Measurements from ENCODE around the gene TBX2.
"Not testable (repeated sequence)": the region's sequence is repeated elsewhere in the genome, so short reads cannot be mapped to it uniquely, and the experiment has no call there.

Gene TBX2

DNA sequence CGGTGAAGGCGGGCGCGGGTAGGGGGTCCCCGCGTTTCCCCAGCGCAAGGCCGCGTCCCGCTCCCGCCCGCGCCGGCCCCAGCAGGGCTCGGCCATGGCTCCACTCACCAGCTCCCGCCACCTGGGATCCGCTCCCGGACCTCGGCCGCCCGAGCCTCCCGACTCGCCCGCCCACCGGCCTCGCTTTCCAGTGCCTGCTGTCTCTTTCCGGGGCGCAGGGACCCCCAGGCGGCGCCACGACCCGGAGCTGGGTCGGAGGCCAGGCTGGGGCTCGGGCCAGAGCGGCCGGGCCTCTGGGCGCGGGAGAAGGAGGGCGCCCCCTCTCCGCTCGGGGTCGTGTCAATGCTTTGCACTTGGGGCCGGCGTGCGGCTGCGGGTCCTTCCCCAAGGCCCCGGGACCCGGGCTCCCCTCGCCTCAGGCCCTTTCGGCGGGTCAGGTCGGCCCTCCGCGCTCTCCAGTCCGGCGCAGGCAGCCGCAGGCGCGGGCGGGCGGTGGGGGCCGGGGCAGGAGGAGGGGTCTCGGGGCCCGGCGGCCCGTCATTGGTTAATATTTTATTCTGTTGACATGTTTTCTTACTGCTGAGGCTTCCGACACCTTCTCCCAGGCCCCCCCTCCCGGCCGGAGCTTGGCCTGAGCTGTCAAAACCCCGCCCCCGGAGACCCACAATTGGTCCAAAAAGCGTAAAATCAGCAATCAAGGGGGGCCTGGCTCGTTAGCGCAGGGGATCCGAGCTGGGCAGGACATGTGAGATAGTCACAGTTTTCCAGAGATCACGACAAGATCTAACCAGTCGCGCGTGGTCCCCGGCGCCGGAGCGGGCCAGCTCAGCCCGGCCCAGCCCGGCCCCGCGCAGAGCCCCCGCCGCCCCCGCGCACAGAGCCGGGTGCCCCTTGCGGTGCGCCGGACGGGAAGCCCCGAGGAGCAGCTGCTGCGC lies at the start of gene TBX2:
Gene TBX2, plus strand, starts transcription at position 713 of the 935 bp plus-strand sequence. CDS start 334 bp downstream, outside the sequence.
- no peak for DNase-seq

DNA sequence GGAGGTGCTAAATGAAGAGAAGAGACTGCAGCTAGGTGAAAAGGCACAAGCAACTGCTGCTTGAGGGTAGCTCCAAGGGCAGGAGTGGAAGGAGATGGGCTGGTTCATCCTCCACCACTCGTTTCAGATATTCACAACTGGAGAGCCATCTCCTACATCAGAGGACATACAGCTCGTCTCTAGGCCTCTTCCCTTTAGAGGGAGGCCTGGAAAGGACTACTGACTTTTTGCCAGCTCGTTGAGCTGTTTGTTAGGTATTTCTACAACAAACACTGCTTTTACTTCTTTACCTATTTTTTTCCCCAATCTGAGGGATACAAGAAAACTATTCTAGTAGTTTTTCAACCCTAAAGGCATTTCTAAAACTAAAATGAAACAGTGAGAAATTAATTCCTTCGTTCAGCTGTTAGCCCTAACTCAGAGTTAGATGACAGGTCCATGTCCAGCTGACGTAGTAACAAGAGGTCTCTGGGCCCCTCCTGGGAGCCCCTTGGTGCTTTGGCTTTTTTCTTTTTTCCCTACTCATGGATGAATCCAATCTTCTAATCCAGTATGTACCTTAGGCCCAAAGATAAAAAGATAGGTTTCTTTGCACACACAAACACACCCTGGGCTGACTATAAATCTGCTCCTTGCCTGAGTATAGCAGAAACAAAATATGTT lies 47.8 kb upstream of the TBX2 start:
- DNase-seq = no peak

DNA sequence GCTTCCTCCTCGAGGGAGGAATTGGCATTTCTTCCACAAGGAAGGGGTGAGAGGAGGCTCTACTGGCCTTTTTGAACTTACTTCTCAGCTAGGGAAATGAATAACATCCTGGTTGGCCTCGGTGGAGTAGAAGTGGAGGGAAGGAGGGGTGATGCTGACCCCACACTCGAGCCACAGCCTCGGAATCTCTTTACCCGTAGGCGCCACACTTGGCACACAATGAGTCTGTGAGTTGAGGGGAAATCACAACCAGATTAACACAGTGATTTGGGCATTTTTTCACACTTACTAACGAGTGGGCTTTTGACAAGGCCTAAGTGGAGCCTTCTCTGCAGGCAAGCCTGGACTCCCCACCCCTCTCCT lies 47.3 kb upstream of the TBX2 start:
- DNase-seq = no peak

DNA sequence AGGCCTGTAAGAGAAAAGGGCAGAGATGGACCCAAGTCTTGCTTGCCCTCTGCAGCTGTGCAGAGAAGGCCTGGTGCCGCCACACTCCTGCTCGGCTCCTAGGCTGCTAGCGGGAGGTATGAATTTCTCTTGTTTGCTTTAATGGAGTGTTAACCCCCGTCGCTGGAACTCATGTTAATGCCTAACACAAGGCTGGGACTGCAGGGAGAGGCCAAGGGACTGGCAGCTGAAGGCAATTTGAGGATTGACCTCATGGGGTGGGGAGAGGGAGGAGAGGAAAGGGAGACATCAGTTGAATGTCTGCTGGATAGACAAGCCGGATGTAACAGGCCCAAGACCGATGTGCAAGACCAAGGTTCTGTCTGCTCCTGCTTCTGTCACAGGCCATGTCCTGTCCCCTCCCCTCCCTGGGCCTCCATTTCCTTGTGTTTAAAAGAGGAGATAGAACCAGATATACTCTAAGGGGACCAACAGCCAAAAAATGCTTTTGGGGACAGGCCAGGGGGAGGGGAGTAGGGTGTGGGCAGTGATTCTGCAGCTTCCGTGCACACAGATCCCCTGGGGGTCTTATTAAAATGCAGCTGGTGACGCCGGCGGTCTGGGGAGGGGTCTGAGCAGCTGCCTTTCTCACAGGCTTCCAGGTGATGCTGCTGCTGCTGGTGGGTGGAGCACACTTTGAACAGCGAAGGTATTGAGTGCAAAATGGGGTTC lies 46.7 kb upstream of the TBX2 start:
- DNase-seq = no peak

DNA sequence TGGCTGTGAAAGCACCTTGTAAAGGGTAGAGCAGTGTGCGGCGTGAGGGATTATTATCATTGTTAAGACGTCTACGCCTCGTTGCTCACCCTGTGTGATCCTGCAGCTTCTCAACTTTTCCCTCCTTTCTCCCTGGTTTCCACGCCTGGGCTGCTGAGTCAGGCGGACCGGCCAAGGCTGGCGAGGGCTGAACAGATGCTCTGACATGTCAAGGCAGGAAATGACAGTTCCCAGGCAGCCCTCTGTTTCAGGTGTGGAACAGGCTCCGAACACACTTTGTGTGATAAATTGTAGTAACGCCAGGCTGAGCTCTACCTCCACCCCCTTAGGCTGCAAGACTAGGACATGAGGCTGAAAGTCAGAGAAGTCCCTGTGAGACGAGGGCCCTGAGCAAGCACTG lies 46.0 kb upstream of the TBX2 start:
- DNase-seq = no peak

DNA sequence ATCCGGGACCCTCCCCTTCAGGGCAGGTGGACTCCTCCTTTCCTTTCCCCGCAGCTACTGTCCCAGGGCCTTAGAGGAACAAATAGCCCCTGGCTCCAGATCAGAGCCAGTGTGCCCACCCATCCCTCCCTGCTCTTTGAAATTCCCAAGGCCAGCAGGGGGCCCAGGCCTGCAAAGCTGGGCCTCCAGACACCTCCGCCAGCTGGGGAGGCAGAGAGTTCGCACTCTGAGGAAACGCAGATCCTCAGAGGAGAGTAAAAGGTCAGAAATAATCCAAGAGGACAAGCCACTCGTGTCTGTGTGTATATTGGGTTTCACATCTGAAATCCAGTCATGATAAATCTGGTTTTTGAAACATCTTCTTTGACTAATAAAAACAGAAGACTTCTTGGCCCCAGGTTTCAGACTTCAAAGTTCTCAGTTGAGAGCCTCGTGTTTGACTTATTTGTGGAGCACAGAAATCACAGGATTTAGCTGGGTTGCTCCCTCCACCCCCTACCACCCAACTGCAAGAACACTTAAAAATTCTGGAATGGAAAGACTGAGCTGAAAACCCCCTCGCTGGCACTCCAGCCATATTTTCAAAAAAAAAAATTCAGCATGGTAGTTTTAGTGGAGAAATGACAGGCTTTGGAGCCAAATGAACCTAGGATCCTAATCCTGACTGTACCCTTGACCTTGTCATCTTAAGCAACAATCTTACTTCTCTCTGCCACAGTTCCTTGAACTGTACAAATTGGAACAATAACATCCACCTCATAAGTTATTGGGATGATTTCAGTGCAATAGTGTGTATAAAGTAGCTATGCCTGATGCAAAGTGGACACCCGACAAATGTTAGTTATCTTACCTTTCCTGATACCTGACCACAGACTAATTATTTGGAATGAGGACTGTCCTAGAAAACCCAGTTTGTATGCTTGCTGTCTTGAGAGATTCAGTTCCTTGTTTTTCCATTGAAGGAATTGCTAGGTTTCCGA lies 44.5 kb upstream of the TBX2 start:
- DNase-seq = no peak

DNA sequence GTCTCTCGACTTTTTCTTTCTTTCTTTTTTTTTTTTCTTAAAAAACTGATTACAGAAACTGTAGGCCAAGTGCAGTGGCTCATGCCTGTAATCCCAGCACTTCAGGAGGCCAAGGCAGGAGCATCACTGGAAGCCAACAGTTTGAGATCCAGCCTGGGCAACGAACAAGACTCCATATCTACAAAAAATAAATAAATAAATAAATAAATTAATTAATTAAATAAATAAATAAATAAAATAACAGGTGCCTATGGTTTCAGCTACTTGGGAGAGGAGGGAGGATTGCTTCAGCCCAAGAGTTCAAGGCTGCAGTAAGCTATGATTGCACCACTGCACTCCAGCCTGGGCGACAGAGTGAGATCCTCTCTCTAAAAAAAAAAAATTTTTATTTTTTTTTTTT lies 42.6 kb upstream of the TBX2 start:
- DNase-seq = not testable (repeated sequence)

DNA sequence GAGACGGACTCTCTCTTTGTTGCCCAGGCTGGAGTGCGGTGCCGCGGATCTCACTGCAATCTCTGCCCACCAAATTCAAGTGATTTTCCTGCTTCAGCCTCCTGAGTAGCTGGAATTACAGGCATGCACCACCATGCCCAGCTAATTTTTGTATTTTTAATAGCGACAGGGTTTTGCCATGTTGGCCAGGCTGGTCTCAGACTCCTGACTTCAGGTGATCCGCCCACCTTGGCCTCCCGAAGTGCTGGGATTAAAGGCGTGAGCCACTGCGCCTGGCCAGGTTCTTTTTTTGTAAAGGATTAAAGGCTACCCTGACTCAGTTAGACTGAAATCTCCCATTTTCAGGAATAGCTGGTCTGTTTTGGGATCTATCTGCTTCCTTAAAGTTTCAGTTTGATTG lies 40.1 kb upstream of the TBX2 start:
- DNase-seq = not testable (repeated sequence)

DNA sequence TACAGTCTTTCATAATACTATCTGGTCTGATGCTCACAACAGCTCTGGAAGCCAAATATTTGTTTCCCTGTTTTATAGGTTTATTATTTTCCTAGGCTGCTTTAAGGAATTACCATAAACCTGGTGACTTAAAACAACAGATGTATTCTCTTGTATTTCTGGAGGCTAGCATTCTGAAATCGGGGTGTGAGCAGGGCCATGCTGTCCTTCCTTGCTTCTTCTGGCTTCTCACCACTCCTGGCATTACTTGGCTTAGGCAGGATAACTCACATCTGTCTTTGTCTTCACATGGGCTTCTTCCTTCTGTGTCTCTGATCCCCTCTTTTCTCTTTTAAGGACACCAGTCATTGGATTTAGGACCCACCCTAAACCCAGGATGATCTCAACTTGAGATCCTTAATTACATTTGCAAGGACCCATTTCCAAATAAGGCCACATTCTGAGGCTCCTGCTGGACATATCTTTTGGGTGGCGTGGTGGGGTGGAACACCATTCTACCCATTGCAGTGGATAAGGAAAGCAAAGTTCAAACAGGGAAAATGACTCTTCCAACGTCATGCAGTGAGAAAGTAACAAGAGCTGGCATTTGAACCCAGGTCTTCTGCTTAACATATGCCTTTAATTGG lies 39.2 kb upstream of the TBX2 start:
- no peak for DNase-seq

DNA sequence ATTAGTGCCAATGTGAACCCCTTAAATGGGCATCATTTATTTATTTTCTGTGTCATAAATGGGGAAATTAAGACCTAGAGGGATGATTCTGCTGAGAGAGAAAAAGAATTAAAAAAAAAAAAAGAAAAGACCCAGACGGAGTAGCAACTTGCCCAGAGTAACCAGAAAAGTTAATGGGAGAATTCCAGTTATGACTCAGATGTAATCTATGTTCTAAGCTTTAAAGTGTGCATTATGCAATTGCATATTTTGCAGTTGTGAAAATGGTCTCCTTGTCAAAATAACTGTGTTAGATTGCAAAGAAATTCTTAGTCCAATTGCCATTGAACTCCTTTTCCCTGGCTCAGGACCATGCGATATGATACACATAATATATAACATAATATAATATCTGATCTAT lies 38.6 kb upstream of the TBX2 start:
- no peak for DNase-seq

DNA sequence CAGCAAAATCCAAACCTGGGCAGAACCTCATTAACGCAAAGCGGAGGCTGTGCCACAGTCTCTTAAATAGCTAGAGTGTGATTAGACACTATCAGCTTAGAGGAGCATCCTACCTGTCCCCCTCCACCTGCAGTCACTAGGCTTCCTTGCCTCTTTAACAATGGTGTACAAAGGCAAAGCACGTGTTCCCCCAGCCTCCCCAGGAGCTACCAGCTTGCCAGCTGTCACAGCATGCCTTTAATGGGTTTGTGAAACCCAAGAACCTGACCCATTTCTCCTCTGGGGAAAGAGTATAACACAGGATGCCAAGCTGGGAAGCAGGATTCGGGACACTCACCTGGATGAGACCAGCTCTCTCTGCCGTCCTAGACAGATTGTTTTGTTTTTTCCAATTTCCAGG lies 37.2 kb upstream of the TBX2 start:
- DNase-seq = no peak

DNA sequence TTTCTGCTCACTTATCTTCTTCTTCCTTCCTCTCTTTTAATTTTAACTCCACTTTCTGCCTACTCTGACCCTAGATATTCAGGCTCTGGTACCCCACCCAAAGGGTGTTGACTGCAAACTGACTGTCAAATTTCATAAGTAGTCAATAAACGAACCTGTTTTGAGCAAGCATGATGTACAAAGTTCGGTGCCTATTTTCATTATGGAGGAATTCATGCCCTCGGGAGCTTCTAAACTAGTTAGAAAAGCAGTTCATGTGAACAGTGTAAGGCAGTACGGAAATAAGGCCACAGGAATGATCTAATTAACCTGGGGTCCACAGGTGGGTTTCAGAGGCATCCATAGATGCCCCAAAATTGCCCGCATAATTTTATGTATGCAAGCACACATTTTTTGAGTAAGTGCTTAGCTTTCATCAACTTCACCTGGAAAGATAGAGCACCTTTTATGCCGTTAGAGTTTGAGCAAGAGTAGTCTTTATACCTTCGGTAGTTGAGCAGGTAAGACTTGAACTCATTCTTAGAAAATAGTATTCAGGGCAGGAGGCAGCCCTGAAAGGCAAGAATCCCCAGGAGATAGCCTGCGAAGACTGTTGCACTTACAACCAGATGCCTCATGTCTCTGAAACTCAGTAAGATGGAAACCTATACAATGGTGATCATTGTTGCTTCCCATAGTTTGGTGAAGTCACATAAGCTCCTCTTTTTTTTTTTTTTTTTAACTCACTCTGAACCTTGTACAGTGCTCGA lies 36.6 kb upstream of the TBX2 start:
- no peak for DNase-seq

DNA sequence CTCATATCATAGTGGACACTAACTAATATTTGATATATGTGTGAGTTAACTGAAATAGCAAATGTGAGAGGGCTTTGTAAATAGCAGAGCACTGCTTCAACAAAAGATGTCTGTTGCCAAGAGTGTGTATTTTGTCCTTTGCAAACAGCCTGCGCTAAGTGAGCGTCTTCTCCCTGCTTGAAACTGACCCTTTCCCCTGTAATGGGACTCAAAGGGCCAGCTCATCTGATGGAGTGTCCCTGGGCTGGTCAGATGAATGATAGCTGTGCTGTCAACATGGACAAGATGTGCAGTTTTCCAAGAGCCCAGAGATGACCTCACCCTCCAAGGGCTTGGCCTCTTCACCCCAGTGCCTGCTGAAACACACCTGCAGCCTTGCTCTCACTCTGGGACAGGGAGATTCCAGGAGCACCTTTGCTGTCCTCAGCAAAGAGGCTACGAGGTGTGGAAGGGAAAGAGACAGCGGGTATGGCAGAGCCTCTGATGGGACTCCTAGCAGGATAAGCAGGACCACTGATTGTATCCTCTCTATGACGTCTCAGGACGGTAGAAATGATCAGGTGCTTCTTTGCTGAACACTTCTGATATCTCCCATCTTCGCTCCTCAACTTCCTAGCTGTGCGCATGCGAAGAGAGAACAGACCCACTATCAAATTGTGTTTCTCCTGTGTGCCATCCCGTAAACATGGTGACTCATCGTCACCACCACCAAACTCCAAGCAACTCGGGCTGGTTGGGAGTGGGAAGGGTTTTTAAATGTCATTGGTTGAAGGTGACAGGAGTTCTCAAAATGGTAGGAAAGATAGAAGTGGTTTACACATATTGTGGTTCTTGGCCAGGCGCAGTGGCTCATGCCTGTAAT lies 35.8 kb upstream of the TBX2 start:
- DNase-seq = no peak

DNA sequence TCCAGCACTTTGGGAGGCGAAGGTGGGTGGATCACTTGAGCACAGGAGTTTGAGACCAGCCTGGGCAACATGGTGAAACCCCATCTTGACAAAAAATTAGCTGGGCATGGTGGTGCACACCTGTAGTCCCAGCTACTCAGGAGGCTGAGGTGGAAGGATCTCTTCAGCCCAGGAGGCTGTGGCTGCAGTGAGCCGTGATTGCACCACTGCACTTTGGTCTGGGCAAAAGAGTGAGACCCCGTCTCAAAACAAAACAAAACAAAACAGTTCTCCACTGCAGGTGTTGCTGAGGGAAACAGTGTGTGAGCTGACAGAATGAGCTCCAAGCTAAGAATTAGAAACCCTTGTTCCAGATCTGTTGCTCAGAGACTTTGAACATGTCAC lies 35.2 kb upstream of the TBX2 start:
- no peak for DNase-seq

DNA sequence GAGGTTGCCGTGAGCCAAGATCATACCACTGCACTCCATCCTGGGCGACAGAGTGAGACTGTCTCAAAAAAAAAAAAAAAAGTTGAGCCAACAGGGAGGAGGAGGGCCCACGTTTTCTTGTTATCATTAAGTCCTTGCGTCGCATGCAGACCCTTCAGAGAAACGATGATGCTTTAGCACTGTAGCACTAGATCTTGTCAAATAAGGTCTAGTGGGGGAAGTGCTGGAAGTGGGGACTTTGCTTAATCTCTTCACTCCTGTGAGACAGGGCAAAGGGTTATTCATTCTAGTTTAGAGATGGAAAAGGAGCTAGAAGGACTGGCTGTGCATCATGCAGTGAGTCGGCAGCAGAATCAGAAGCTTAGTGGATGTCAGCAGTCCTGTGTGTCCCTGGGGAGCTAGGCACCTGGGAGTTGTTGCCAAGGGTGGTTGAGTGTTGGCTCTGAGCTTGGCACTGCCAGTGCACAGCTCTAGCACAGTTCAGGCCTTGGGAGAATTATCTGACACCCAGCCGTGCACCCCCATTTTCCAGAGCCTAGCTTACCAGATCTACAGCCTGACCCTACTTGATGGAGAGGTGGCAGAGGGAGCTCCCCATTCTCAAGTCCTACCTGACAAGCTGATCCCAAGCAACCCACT lies 33.4 kb upstream of the TBX2 start:
- DNase-seq = no peak

DNA sequence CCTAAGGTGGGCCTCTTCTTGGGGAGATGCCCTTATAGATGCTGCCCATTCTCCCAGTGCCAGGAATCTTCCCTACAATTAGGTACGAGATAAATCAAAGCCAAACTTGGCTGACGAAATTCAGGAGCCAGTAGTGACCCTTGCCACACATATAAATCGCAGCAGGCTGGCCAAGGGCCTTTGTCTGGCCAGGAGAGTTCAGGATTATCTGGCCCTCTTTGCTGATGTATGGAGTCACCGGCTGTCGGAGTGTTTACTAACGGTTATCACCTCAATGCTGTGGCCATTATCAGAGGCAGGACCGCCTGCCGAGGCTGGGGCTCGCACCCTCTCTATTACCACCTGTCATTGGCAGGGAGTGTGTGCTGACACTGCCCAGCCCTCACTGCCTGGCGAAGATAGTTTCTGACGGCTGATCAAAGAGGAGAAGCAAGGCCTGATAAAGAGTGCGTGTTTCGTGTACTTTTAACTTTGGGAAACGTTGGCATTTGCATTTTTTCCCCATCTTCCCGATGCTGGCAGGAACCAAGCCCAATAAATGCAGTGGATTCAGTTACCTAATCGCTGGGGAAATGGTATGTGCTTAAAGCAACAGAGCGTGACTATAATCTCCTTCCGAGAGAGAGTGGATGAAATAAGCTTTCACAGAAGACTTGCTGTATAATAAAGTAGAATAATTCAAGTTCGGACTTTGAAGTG lies 32.8 kb upstream of the TBX2 start:
- DNase-seq = no peak

DNA sequence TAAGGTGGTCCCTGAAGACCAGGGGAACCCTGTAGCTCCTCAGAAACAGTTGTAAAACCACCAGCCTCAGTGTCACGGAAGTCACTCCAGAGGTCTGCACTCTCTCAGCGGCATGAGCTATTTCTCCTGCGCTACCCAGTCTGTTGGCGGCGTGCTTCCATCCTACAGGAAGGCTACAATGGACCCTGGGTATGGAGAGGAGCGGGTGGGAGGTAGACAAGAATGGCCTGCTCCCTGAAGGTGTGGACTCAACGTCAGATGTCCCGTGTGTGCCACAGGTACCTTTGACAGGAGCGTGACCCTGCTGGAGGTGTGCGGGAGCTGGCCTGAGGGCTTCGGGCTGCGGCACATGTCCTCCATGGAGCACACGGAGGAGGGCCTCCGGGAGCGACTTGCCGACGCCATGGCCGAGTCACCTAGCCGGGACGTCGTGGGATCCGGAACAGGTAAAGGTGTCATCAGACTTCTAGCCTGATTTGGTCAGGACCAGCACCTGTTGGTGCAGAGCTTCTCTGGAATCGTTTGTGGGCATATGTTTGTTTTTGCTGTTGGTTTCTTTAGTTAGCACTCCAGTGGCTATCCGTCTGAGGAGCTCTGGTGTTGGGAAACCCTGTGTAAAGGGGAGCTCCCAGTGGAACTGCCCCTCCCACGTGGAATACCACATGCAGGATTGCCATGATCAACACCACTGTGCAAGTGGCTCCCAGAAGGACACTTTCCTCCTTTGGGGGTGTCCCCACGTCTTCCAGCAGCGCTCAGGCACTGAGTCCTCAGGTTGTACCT lies 31.4 kb upstream of the TBX2 start:
- no peak for DNase-seq

DNA sequence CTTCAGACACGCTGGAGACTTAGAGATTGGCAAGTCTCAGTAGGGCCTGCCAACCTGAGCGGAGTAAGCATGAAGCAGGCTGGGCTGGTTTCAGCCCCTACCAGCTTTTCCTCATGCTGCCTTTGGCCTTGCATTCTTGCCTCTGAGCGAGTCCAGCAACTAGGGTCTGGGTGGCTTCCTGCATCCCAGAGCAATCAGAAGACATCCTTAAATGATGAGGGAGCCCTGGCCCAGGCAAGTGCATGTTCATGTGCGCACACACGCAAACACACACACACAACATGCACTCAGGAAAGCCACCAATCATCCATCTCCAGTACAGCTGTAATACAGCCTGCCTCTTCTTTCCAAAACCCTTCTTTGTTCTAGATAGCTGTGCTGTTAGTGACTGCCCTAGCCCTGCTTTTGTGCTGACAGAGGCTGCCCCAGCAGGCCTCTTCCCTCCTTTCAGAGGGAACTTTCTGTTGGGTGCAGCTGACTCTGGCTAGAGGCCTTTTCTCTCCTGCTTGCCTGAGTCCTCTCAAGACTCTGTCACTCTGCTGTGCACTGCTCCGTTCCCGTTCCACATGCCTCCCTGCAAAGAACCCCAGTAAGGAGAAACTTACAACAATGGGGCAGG lies 30.7 kb upstream of the TBX2 start:
- no peak for DNase-seq

All from activated CD4-positive, alpha-beta T cell treated with anti-CD3 and anti-CD28 coated beads, Interleukin-2, amount 50 U/mL, for 16 hours (primary cell).